Fibroblast of lung (primary cell): ENCODE measurements around the gene NOS1AP. TPM values are rescaled to one million over a fixed set of nuclear protein-coding genes. Genes with fewer than 3 reads are reported as not detected.

Experiments used
- DNase-seq, 2 donors: peaks; one replicate each; pipeline versions ENCODE4 v3.0.0 to v3.0.0-alpha.2; 2010; ENCODE audit warnings: low read depth in 2 of 2
- H2AFZ ChIP-seq: 2 replicates; pipeline ENCODE4 v1.5.1; 2012; ENCODE audit warnings: low read length, control low read depth, inconsistent platforms
- H3K27ac ChIP-seq: 2 replicates; pipeline ENCODE4 v1.5.1; 2011; ENCODE audit warnings: low read length, control low read depth; ENCODE audit not compliant: insufficient read depth
- H3K27me3 ChIP-seq: 2 replicates; pipeline ENCODE4 v1.5.1; 2011; ENCODE audit warnings: mild to moderate bottlenecking, low read length; ENCODE audit not compliant: control insufficient read depth, insufficient read depth
- H3K36me3 ChIP-seq: 2 replicates; pipeline ENCODE4 v1.5.1; 2011; ENCODE audit warnings: low read length; ENCODE audit not compliant: control insufficient read depth, insufficient read depth
- H3K4me1 ChIP-seq: 2 replicates; pipeline ENCODE4 v1.5.1; 2011; ENCODE audit warnings: low read length; ENCODE audit not compliant: control insufficient read depth, insufficient read depth; ENCODE audit errors: extremely low read depth
- H3K4me2 ChIP-seq: 2 replicates; pipeline ENCODE4 v1.5.1; 2011; ENCODE audit warnings: low read length, control low read depth; ENCODE audit not compliant: insufficient read depth; ENCODE audit errors: extremely low read depth
- H3K4me3 ChIP-seq, 4 experiments: fragments of 200-600 bp in 1 of 4; sonication (generic) in 1 of 4; replicated peaks in 1 of 4; 2 replicates each; pipeline ENCODE4 v1.5.1; 2011 to 2016; ENCODE audit warnings: low read length in 4 of 4, low read depth in 3 of 4, mild to moderate bottlenecking in 3 of 4, control low read depth in 2 of 4, inconsistent platforms in 1 of 4, mixed read lengths in 1 of 4; ENCODE audit not compliant: insufficient read depth in 1 of 4; ENCODE audit errors: control extremely low read depth in 1 of 4
- H3K79me2 ChIP-seq: 2 replicates; pipeline ENCODE4 v1.5.1; 2012; ENCODE audit warnings: mild to moderate bottlenecking, low read length, inconsistent platforms; ENCODE audit not compliant: control insufficient read depth, insufficient read depth
- H3K9ac ChIP-seq: 2 replicates; pipeline ENCODE4 v1.5.1; 2011; ENCODE audit warnings: mild to moderate bottlenecking, low read length, control low read depth; ENCODE audit not compliant: insufficient read depth
- H3K9me3 ChIP-seq: 2 replicates; pipeline ENCODE4 v1.5.1; 2012; ENCODE audit warnings: low read depth, low read length; ENCODE audit not compliant: control insufficient read depth, insufficient read depth
- H4K20me1 ChIP-seq: 2 replicates; pipeline ENCODE4 v1.5.1; 2011; ENCODE audit warnings: low read length; ENCODE audit not compliant: control insufficient read depth, insufficient read depth; ENCODE audit errors: extremely low read depth
- EZH2 ChIP-seq: IDR thresholded peaks from 2 replicates; pipeline ENCODE4 v1.5.1; 2012; ENCODE audit warnings: low read length, control low read depth, mild to moderate bottlenecking; ENCODE audit errors: missing control alignments
- polyA plus RNA-seq, 2 donors: library from polyadenylated mRNA; depleted of rRNA in 1 of 2; stranded (reverse) in 1 of 2; unstranded in 1 of 2; fragments of >200 nt; gene quantifications; 2 replicates each; pipeline ENCODE4 v1.2.1, GENCODE V29; 2011 to 2012; ENCODE audit warnings: missing spikeins in 1 of 2
- total RNA-seq: library from RNA; depleted of rRNA; stranded (reverse); fragments of >200 nt; gene quantifications from 2 replicates; pipeline ENCODE4 v1.2.1, GENCODE V29; 2014
- TF ChIP-seq, protein P1 (sequence below), 2 donors: IDR thresholded peaks in 1 of 2; conservative IDR thresholded peaks in 1 of 2; 1 replicate in 1 of 2; 2 replicates in 1 of 2; pipeline ENCODE4 v1.5.1; 2011 to 2012; ENCODE audit warnings: low read length in 2 of 2, control low read depth in 1 of 2, inconsistent platforms in 1 of 2, low read depth in 1 of 2, mild to moderate bottlenecking in 1 of 2

Gene NOS1AP
- total and polyA plus RNA-seq, 2 donors (not counting 1 experiment from before 2014, with no cell fraction given), result 0.14 to 0.17 TPM

- Histone ChIP-seq H3K36me3 (no peaks in the 10 kb centered on the region), H3K4me3 (no peak overlapping the region), H3K4me2 (no peak overlapping the region), H3K9me3 (no peaks in the 10 kb centered on the region), H3K4me1 (no peaks in the 10 kb centered on the region), H3K27ac (no peak overlapping the region), H3K27me3 (peaks cover 4% of the 10 kb centered on the region), H3K9ac (no peak overlapping the region), H3K79me2 (no peaks in the 10 kb centered on the region), H2AFZ (no peak overlapping the region), H4K20me1 (no peaks in the 10 kb centered on the region)
- DNase-seq, result peak in 1 of 2 donors; percentile 30
- TF ChIP-seq EZH2, result no peak
Observed at GRCh38 chr1:162248854-162249535, 179.5 kb downstream of the NOS1AP start.

DNA sequence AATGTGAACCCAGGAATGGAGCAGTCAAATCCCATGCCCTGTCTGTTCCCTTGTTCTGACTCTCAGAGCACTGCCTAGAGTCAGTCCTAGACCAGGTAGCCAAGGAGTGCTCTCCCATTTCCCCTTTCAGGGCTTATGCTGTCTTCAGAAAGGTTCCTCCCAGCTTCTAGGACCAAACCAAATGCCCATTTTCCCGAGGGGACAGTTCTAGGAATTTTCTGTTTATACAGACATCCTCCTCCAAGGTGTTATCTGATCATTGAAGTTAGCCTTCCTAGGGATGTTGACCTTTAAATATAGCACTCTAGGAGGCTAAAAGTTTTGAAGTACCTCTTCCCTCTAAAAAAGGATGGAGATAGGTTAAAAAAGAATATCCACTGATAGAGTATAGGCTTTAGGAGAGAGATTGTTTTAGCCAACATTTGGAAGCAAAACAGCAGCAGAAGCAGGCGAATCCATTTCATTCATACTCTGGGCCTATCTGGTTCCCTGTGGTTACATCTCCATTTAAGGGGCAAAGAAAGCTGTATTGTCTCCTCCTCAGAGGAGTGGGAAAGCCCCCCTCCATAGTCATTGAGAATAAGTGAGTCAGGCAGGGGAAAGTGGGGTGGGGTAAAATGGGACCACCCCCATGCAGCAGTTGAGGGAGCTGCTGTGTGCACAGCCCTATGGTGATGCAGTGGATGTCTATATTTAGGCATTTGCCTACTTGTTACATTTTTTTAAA, 180.7 kb downstream of the NOS1AP start:
- H3K36me3 ChIP-seq, result no peaks in the 10 kb centered on the region
- no peak for DNase-seq

GRCh38 chr1:162251102-162251501, 181.6 kb downstream of the NOS1AP start:
- no peaks in the 10 kb centered on the region for H3K9me3 ChIP-seq
- H3K27me3 ChIP-seq, result peaks cover 4% of the 10 kb centered on the region
- H3K36me3 ChIP-seq, result no peaks in the 10 kb centered on the region
- H2AFZ ChIP-seq, result no peak overlapping the region
- no peak for DNase-seq
- no peak overlapping the region for H3K4me3 ChIP-seq
- TF ChIP-seq, protein P1, sequence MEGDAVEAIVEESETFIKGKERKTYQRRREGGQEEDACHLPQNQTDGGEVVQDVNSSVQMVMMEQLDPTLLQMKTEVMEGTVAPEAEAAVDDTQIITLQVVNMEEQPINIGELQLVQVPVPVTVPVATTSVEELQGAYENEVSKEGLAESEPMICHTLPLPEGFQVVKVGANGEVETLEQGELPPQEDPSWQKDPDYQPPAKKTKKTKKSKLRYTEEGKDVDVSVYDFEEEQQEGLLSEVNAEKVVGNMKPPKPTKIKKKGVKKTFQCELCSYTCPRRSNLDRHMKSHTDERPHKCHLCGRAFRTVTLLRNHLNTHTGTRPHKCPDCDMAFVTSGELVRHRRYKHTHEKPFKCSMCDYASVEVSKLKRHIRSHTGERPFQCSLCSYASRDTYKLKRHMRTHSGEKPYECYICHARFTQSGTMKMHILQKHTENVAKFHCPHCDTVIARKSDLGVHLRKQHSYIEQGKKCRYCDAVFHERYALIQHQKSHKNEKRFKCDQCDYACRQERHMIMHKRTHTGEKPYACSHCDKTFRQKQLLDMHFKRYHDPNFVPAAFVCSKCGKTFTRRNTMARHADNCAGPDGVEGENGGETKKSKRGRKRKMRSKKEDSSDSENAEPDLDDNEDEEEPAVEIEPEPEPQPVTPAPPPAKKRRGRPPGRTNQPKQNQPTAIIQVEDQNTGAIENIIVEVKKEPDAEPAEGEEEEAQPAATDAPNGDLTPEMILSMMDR (conservative IDR thresholded peaks at IDR 0.05 in 1 of 2, IDR thresholded peaks at IDR 0.05 in 1 of 2; ENCODE audit: low read depth in 1 of 2, low read length in 2 of 2), result no peak
- TF ChIP-seq EZH2, result no peak
- H3K9ac ChIP-seq, result no peak overlapping the region
- H3K4me1 ChIP-seq, result no peaks in the 10 kb centered on the region
- no peak overlapping the region for H3K4me2 ChIP-seq
- no peak overlapping the region for H3K27ac ChIP-seq
- H3K79me2 ChIP-seq, result no peaks in the 10 kb centered on the region
- no peaks in the 10 kb centered on the region for H4K20me1 ChIP-seq

More for the DNA sequence above, 180.7 kb downstream of the NOS1AP start:
- H3K4me2 ChIP-seq, result no peak overlapping the region
- TF ChIP-seq, protein P1 (conservative IDR thresholded peaks at IDR 0.05 in 1 of 2, IDR thresholded peaks at IDR 0.05 in 1 of 2; ENCODE audit: low read depth in 1 of 2, low read length in 2 of 2), result no peak
- TF ChIP-seq EZH2, result no peak
- H3K27me3 ChIP-seq, result peaks cover 4% of the 10 kb centered on the region
- H3K79me2 ChIP-seq, result no peaks in the 10 kb centered on the region
- no peaks in the 10 kb centered on the region for H3K9me3 ChIP-seq
- H3K27ac ChIP-seq, result no peak overlapping the region
- no peaks in the 10 kb centered on the region for H3K4me1 ChIP-seq
- H3K4me3 ChIP-seq, result no peak overlapping the region
- H3K9ac ChIP-seq, result no peak overlapping the region
- no peak overlapping the region for H2AFZ ChIP-seq
- no peaks in the 10 kb centered on the region for H4K20me1 ChIP-seq
